Measurements from ENCODE around the gene MTX3. TPM values are rescaled to one million over a fixed set of nuclear protein-coding genes. Genes with fewer than 3 reads are reported as not detected.

The MTX3 gene
- total RNA-seq, 1 experiment from 2014 or later, result 34.9 TPM

DNA sequence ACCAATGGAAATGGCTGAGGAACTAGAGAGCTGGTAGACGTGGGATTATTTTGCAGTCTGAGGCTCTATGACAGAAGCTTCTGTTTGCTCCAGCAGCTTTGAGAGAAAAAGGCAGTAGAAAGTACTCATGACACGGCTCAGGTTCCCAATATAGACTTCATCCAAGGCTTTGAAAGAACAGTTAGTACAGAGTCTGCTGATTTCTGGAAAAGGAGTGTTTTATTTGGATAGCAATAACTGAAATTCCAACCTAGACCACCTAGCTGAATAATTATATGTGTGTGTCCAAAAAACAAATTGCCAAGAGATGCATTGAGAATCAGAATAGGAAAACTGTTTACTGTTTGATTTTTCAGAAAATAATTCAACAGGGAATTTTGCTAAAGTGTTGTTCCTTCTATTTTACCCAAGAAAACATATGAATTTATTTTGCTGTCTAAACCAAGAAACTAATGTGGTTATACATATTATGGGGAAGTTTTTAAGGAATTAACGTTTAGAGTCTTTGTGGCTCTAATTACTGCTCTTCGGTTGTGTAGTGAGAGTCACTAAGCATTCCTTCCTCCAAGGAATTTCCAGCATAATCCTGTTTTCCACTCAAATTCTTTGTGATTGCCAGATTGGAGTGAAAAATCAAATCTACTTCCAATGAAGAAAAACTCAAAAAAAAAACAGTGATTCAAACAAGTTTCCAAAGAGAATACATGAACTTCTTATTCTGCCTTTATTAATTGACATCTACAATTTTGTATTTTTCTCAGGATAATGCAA lies 18.1 kb upstream of the MTX3 start:
- ChIA-PET RAD21 (ENCODE audit: low non-redundant PET in 1 of 2, low total read pairs in 2 of 2, uncharacterized antibody in 2 of 2, unreplicated experiment in 2 of 2) (no interaction called here), POLR2A (no interaction called here), CTCF (no interaction called here)
- Histone ChIP-seq H3K9me3 (ENCODE audit: control insufficient read depth in 1 of 2, insufficient read depth in 1 of 2, low read depth in 1 of 2, low read length in 2 of 2) (no peaks in the 10 kb centered on the region), H3K27ac (ENCODE audit: low read depth, low read length) (no peak overlapping the region), H2AFZ (ENCODE audit: low read depth, low read length, poor library complexity, severe bottlenecking) (no peak overlapping the region), H4K20me1 (ENCODE audit: insufficient read depth) (no peaks in the 10 kb centered on the region), H3K79me2 (ENCODE audit: insufficient read depth, low read length) (no peaks in the 10 kb centered on the region), H3K27me3 (ENCODE audit: insufficient read depth, low read length) (no peaks in the 10 kb centered on the region), H3K4me1 (ENCODE audit: control insufficient read depth in 1 of 2, insufficient read depth in 2 of 2, low read length in 2 of 2) (no peaks in the 10 kb centered on the region), H3K9ac (ENCODE audit: low read length) (no peak overlapping the region), H3K9me2 (ENCODE audit: insufficient read depth) (no peaks in the 10 kb centered on the region), H3K4me3 (replicated peaks in 1 of 2; ENCODE audit: low read depth in 1 of 2, low read length in 2 of 2) (no peak overlapping the region), H3K4me2 (ENCODE audit: low read length) (no peak overlapping the region), H3K36me3 (ENCODE audit: control insufficient read depth in 1 of 2, insufficient read depth in 2 of 2, low read length in 2 of 2) (no peaks in the 10 kb centered on the region)
- intact Hi-C loops (cut with micrococcal nuclease), result no loop called here
- ATAC-seq, result no peak
- BruUV-seq (replicated peaks), result no TSS peak
- TF ChIP-seq EZH2 (IDR thresholded peaks at IDR 0.05) (no peak), ZNF274 (IDR thresholded peaks at IDR 0.05; ENCODE audit: low read depth, low read length) (no peak), CBX3 (IDR thresholded peaks at IDR 0.05; ENCODE audit: low read depth) (no peak), SP1 (IDR thresholded peaks at IDR 0.05; ENCODE audit: low read depth) (no peak), EZH2phosphoT487 (IDR thresholded peaks at IDR 0.05; ENCODE audit: borderline replicate concordance) (no peak), FOSL1 (IDR thresholded peaks at IDR 0.05; ENCODE audit: low read depth) (no peak), RAD21 (IDR thresholded peaks at IDR 0.05; ENCODE audit: low read depth) (no peak), JUND (IDR thresholded peaks at IDR 0.05) (no peak), POLR2AphosphoS5 (IDR thresholded peaks at IDR 0.05; ENCODE audit: low read depth, low read length) (no peak), POLR2A (IDR thresholded peaks at IDR 0.05; ENCODE audit: borderline replicate concordance, extremely low read depth, insufficient read depth, insufficient read length) (no peak), YY1 (IDR thresholded peaks at IDR 0.05; ENCODE audit: extremely low read depth, insufficient replicate concordance, low read depth, low read length) (no peak), SIN3A (IDR thresholded peaks at IDR 0.05; ENCODE audit: low read depth) (no peak), ELF1 (IDR thresholded peaks at IDR 0.05; ENCODE audit: borderline replicate concordance, low read depth) (no peak), TCF7L2 (IDR thresholded peaks at IDR 0.05; ENCODE audit: borderline replicate concordance, extremely low read depth, insufficient read depth, insufficient read length) (no peak), CEBPB (IDR thresholded peaks at IDR 0.05; ENCODE audit: low read depth) (no peak)
- TF ChIP-seq, protein P1, sequence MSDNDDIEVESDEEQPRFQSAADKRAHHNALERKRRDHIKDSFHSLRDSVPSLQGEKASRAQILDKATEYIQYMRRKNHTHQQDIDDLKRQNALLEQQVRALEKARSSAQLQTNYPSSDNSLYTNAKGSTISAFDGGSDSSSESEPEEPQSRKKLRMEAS (IDR thresholded peaks at IDR 0.05), result no peak
- TF ChIP-seq, protein P2, sequence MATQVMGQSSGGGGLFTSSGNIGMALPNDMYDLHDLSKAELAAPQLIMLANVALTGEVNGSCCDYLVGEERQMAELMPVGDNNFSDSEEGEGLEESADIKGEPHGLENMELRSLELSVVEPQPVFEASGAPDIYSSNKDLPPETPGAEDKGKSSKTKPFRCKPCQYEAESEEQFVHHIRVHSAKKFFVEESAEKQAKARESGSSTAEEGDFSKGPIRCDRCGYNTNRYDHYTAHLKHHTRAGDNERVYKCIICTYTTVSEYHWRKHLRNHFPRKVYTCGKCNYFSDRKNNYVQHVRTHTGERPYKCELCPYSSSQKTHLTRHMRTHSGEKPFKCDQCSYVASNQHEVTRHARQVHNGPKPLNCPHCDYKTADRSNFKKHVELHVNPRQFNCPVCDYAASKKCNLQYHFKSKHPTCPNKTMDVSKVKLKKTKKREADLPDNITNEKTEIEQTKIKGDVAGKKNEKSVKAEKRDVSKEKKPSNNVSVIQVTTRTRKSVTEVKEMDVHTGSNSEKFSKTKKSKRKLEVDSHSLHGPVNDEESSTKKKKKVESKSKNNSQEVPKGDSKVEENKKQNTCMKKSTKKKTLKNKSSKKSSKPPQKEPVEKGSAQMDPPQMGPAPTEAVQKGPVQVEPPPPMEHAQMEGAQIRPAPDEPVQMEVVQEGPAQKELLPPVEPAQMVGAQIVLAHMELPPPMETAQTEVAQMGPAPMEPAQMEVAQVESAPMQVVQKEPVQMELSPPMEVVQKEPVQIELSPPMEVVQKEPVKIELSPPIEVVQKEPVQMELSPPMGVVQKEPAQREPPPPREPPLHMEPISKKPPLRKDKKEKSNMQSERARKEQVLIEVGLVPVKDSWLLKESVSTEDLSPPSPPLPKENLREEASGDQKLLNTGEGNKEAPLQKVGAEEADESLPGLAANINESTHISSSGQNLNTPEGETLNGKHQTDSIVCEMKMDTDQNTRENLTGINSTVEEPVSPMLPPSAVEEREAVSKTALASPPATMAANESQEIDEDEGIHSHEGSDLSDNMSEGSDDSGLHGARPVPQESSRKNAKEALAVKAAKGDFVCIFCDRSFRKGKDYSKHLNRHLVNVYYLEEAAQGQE (IDR thresholded peaks at IDR 0.05; ENCODE audit: low read depth), result no peak
- TF ChIP-seq, protein P3, sequence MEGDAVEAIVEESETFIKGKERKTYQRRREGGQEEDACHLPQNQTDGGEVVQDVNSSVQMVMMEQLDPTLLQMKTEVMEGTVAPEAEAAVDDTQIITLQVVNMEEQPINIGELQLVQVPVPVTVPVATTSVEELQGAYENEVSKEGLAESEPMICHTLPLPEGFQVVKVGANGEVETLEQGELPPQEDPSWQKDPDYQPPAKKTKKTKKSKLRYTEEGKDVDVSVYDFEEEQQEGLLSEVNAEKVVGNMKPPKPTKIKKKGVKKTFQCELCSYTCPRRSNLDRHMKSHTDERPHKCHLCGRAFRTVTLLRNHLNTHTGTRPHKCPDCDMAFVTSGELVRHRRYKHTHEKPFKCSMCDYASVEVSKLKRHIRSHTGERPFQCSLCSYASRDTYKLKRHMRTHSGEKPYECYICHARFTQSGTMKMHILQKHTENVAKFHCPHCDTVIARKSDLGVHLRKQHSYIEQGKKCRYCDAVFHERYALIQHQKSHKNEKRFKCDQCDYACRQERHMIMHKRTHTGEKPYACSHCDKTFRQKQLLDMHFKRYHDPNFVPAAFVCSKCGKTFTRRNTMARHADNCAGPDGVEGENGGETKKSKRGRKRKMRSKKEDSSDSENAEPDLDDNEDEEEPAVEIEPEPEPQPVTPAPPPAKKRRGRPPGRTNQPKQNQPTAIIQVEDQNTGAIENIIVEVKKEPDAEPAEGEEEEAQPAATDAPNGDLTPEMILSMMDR (IDR thresholded peaks at IDR 0.05 in 2 of 3, conservative IDR thresholded peaks at IDR 0.05 in 1 of 3; ENCODE audit: borderline replicate concordance in 1 of 3, insufficient read depth in 1 of 3, low read depth in 2 of 3, low read length in 2 of 3), result no peak
- DNase-seq (ENCODE audit: low read depth, low spot score), result no peak

Measured in HCT116 (cell line).